Left colon (tissue), 2 donors: ENCODE results near the gene SDK1. TPM values are rescaled to one million over a fixed set of nuclear protein-coding genes. Genes with fewer than 3 reads are reported as not detected.
A peak's percentile ranks its signal among the peaks of the same experiment; 100 is the strongest.

Source experiments
- ATAC-seq: fragments of 200-7000 bp; cut with Tn5 transposase; one replicate; pipeline ENCODE4 v1.9.1; 2020; ENCODE audit warnings: mild to moderate bottlenecking, moderate library complexity
- DNase-seq, 2 donors: peaks; one replicate each; pipeline ENCODE4 v3.0.0-alpha.2; 2020
- intact Hi-C, 2 donors: fragments of 100-400 bp; cut with DNase I in 1 of 2; cut with micrococcal nuclease in 1 of 2; formaldehyde crosslinking; loops; one replicate each; pipeline versions ENCODE4 v1.11.2 to v1.14.0; 2022; cut with DNase I, micrococcal nuclease
- total RNA-seq, 2 donors: library from RNA; stranded (reverse); fragmentation: NEBNext Ultra II Directional; extraction: Animal tissue kit (Norgen Biotek cat#: 25700); gene quantifications; one replicate each; pipeline ENCODE4 v1.2.1, GENCODE V29; 2021
- donor health status: DM: no; HTN: no; CAD: no.
- donor health status: DM: yes; HTN: yes; CAD: no.

SDK1 gene
- total RNA-seq, 2 donors from 2014 or later: 3.4 to 5.8 TPM

- ATAC-seq: no peak
- no peak for DNase-seq
- intact Hi-C loops: no loop called here
Measured at GRCh38 chr7:3386423-3387190, 85.6 kb downstream of the SDK1 start.

DNA sequence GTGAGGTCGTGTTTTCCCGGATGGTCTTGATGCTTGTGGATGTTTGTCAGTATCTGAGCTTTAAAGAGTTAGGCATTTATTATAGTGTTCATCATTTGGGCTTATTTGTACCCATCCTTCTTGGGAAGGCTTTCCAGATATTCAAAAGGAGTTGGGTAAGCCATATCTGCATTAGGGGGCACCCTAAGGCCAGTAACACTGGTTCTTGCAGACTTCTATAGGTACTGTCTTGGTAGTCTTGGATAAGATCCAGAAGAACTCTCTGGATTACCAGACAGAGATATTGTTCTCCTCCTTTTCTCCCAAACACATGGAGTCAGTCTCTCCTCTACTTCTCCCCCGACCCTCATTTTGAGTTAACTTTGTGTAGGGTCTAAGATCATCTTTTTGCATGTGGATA is 92.8 kb downstream of the SDK1 start:
- DNase-seq: no peak
- intact Hi-C loops: no loop called here

GRCh38 chr7:3397324-3397723 is 96.3 kb downstream of the SDK1 start:
- intact Hi-C loops: no loop called here
- ATAC-seq (no peak), DNase-seq (no peak)

More for the DNA sequence above, 92.8 kb downstream of the SDK1 start:
- ATAC-seq: no peak

DNA sequence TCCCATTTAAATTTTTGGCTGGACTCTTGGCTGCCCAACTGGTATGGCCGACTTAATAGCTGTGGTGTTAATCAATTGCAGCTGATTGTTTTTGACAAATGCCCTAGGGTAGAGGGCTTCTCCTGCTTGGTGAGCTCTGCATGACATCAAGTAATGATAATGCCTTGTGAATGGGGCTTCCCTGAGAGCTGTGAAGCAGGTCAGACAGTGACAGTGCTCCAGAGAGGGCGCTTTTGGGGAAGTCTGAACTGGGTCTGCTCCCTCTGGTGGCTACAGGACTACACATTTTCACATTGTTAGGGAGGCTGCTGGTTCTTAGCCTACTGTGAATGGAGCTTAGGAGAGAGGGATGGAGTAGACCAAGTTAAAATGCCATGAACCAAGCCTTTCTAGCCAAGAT is 98.8 kb downstream of the SDK1 start:
- ATAC-seq: peak; percentile 29
- intact Hi-C loops: no loop called here
- DNase-seq: peak in 1 of 2 donors; percentile 9

DNA sequence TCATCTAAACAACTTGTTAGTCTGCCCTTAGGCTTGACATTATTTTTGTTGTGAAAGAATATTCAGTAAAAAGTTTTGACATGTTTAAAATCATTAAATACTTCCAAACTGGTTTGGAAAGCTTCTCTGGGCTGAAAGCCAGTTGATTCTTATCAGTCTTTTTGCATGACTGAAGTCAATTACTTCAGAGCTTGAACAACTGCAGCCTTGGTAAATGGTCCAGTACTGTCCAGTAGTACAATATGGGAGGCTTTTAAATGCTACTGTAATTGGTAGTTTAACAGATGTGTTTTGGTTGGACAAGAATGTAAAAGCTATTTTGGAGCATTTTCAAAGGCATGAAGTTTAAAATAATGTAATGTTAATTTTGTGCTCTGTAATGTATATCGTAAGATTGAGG is 103.4 kb downstream of the SDK1 start:
- DNase-seq: no peak
- ATAC-seq: no peak
- intact Hi-C loops: no loop called here

DNA sequence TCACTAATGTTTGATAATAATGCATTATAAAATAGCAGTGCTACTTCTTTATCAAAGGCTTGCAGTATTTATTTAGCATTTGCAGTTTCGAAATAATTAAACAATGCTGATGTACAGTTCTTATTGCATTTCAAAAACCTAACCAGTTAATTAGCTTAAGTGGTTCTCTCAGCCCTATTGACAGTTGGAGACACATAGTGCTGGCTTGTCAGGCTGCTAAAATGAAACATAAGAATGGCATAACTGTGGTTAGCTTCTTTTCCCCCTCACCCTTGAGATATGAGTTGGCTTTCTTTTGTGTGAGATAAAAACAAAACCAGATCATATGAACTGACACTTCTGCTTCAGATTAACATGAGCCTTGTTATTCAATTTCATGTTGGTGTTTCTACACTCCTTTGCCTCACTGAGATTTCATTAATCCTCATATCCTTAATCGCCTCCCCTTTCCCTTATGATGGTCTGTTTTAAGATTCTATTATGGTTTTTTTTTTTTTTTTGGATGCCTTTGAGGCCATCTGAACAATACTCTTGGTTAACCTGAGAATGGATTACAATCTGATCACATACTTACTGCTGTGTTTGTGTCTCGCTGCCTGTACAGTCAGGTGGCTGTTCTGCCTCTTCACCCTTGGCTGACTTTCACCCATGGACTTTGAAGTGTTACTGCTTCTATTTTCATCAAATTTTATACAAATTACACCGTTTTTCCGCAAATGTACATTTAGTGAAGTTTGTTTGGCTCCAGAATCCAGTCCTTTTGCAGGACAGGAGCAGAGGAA is 108.0 kb downstream of the SDK1 start:
- no peak for ATAC-seq
- intact Hi-C loops: no loop called here
- no peak for DNase-seq

DNA sequence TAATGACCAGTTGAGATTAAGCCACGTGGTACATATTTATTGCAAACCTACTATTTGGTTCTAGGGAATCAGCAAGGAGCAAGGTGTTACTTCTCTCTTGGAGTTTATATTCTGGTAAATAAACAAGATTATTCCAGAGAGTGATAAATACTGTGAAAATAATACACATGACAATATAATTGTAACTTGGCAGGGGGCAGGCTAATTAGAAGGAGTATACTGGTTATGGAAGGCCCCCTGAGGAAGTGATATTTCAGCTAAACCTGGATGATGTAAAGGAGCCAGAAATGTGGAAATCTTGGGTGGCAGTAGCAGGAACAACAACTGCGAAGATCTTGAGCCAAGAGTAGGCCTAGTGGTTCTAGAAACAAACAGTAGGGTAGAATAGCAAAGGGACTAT is 111.8 kb downstream of the SDK1 start:
- DNase-seq (no peak), ATAC-seq (no peak)
- intact Hi-C loops: no loop called here

DNA sequence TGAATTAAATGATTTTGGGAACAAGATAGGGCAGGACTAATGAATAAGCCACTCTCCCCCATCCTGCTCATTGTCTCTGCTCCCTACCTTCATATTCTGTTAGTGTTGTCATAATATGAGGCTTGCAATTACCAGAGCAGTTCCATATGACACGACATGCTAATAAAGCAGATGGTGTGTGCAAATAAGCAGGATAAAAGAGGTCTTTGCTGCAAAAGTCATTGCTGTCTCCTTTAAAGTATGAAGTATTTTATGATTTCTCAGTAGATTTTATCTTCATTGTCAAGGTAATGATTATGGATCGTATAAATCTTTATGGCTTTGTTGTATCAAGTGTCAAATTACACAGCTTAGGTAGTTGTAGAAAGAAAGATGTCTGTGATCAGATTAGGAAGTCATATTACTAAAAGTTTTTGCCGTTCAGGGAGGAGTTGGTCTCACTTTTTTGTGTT is 114.8 kb downstream of the SDK1 start:
- intact Hi-C loops: no loop called here
- DNase-seq: no peak

DNA sequence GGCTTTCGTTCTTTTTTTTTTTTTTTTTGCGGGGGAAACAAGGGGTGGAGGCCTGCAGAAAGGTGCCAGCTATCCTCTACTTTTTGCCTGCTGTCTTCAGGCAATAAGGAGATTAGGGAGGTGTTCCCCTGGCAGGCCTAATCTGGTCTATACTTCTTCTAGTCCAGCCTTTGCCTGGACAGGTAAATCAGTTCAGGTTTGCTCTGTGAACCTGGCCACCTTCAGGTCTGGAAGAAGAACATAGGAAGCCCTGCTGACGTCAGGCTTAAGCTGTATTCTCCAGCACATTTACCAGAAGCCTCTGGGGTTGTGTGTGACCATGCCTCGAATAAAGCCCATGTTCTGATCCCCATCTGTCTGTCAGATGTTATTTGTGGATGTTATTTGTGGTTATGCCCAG is 115.4 kb downstream of the SDK1 start:
- ATAC-seq: peak; percentile 66
- DNase-seq: no peak
- intact Hi-C loops: no loop called here

More for the DNA sequence above, 114.8 kb downstream of the SDK1 start:
- peak; percentile 94 for ATAC-seq

DNA sequence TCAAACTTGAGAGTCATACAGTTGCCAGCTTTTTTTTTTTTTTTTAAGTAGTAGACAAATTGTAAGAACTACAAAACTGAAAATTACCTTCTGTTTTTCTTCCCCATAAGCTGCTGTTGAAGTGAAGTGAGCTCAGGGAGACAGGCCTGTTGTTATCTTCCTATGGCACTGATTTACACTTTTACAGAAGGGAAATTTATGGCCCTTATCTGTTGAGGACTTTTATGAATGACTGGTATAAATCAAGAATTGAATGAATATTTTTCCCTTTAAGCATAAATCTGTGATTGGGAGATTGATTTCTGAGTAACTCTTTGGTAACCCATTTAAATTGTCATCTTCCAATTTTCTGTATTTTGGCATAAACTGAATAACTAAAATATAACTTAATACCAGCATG is 124.0 kb downstream of the SDK1 start:
- ATAC-seq (no peak), DNase-seq (no peak)
- intact Hi-C loops: no loop called here

DNA sequence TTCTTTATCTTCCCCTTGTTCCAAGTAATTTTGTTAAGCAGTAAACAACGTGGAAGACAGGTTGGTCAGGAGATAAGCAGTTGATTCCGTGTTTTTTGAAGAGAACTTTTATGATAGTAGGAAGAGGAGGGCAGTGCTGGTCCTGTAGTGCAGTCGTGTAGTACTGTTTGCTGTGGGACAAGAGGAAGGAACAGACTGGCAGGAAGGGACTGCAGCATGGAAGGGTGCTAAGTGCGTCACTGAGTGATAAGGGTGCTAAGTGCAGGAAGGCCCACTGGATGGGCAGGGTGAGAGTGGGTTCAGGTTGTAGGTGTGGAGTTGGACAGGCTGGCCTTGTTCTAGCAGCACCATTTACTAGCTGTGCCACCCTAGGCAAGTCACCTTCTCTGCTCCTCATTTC is 125.0 kb downstream of the SDK1 start:
- ATAC-seq: peak; percentile 67
- no peak for DNase-seq
- intact Hi-C loops: no loop called here

- no peak for ATAC-seq
- DNase-seq: no peak
- intact Hi-C loops: no loop called here
Measured at GRCh38 chr7:3427957-3428356, 126.9 kb downstream of the SDK1 start.

GRCh38 chr7:3429981-3430380 is 128.9 kb downstream of the SDK1 start:
- DNase-seq (no peak), ATAC-seq (no peak)
- intact Hi-C loops: no loop called here

- intact Hi-C loops: no loop called here
- ATAC-seq (no peak), DNase-seq (no peak)
Measured at GRCh38 chr7:3430588-3430987, 129.5 kb downstream of the SDK1 start.

DNA sequence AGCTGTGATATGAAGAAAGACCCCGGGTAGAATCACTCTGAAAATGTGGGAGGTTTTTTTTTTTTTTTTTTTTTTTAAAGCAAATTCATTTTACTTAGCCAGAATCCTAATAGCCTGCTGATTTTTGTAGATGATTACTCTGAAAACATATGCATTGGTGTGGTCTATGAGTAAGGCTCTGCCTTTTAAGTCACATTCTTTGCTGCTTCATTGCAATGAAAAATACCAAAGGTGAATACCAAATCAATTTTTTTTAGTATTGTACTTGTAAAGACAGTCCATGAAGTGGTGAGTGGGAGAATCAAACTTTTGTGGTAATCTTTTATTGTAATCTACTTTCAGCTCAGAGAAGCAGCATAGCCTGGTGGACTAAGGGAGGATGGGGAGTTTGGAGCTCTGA is 130.3 kb downstream of the SDK1 start:
- intact Hi-C loops: no loop called here
- no peak for DNase-seq
- no peak for ATAC-seq

GRCh38 chr7:3432911-3433310 is 131.9 kb downstream of the SDK1 start:
- ATAC-seq (no peak), DNase-seq (no peak)
- intact Hi-C loops: no loop called here

GRCh38 chr7:3434611-3435010 is 133.6 kb downstream of the SDK1 start:
- no peak for DNase-seq
- intact Hi-C loops: no loop called here
- ATAC-seq: no peak

DNA sequence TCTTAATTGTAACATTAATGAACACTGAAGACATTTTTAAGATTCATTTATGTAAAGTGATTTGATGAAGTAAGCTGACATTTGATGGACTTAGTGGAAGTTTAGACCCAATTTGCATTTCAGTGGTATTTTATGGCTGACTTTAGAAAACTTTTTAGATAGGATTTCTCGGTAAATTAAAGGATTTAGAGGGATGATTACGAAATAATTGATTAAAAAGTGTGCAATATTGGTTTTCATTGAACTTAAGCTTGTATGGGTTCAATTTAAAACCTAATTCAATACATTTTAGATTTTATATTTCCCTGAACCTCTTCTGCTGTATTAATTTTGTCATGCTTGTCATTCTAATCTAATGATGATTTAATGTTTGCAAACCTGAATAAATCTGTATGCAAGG is 135.1 kb downstream of the SDK1 start:
- no peak for DNase-seq
- no peak for ATAC-seq
- intact Hi-C loops: no loop called here

- intact Hi-C loops: no loop called here
Measured at GRCh38 chr7:3436746-3437145, 135.7 kb downstream of the SDK1 start.

GRCh38 chr7:3437467-3437866 is 136.4 kb downstream of the SDK1 start:
- no peak for DNase-seq
- intact Hi-C loops: no loop called here
- no peak for ATAC-seq

More at GRCh38 chr7:3436746-3437145, 135.7 kb downstream of the SDK1 start:
- no peak for ATAC-seq
- no peak for DNase-seq
